ENCODE results near the gene TMEM50A.

DNA sequence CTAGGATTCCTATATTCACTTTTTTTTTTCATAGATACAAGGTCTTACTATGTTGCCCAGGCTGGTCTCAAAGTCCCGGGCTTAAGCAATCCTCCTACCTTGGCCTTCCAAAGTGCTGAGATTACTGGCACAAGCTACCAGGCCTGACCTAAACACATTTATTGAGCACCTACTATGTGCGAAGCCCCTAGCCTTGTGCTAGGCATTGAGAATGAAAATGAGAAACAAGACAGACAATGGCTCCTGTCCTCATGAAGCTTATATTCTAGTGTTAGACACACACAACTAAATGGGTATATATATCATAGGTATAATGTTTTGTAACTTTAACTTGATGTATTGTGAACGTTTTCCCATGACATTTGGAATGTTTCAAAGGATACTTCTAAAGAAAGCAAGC is 11.5 kb downstream of the TMEM50A start:
- TF ChIP-seq CTCF (IDR thresholded peaks at IDR 0.05) (no peak), EZH2 (IDR thresholded peaks at IDR 0.05; ENCODE audit: borderline replicate concordance, insufficient read depth, low read depth, low read length, poor library complexity, severe bottlenecking) (no peak)
